ES-I3 (cell line): ENCODE data around the gene ERBB4.
"Not testable (repeated sequence)": the region's sequence is repeated elsewhere in the genome, so short reads cannot be mapped to it uniquely, and the experiment has no call there.

ENCODE experiments used
- H3K36me3 ChIP-seq: 2 replicates; pipeline ENCODE4 v1.6.1; 2013; ENCODE audit warnings: mild to moderate bottlenecking, low read length, control low read depth, moderate library complexity; ENCODE audit not compliant: insufficient read depth
- H3K4me1 ChIP-seq: 2 replicates; pipeline ENCODE4 v1.6.1; 2013; ENCODE audit warnings: mild to moderate bottlenecking, control low read depth, low read length; ENCODE audit not compliant: insufficient read depth
- H3K9ac ChIP-seq: 2 replicates; pipeline ENCODE4 v1.6.1; 2013; ENCODE audit warnings: low read depth, mild to moderate bottlenecking, low read length, moderate library complexity
- H3K9me3 ChIP-seq: 2 replicates; pipeline ENCODE4 v1.6.1; 2013; ENCODE audit warnings: mild to moderate bottlenecking, low read length, moderate library complexity; ENCODE audit not compliant: control insufficient read depth, insufficient read depth

Gene ERBB4

GRCh38 chr2:212249451-212249850 lies 289.2 kb downstream of the ERBB4 start:
- Histone ChIP-seq H3K9me3 (no peaks in the 10 kb centered on the region), H3K9ac (no peak overlapping the region), H3K4me1 (no peaks in the 10 kb centered on the region), H3K36me3 (no peaks in the 10 kb centered on the region)

GRCh38 chr2:212245880-212246279 lies 292.7 kb downstream of the ERBB4 start:
- H3K4me1 ChIP-seq: no peaks in the 10 kb centered on the region
- no peaks in the 10 kb centered on the region for H3K36me3 ChIP-seq

GRCh38 chr2:212242724-212243123 lies 295.9 kb downstream of the ERBB4 start:
- no peaks in the 10 kb centered on the region for H3K36me3 ChIP-seq
- peaks cover 5% of the 10 kb centered on the region; the same call in 1 of the 2 replicates for H3K4me1 ChIP-seq
- H3K9me3 ChIP-seq: no peaks in the 10 kb centered on the region
- no peak overlapping the region for H3K9ac ChIP-seq

More at GRCh38 chr2:212245880-212246279, 292.7 kb downstream of the ERBB4 start:
- no peaks in the 10 kb centered on the region for H3K9me3 ChIP-seq
- H3K9ac ChIP-seq: no peak overlapping the region

GRCh38 chr2:212238152-212238551 lies 300.4 kb downstream of the ERBB4 start:
- H3K4me1 ChIP-seq, H3K36me3 ChIP-seq, H3K9ac ChIP-seq, H3K9me3 ChIP-seq: not testable (repeated sequence)

- H3K9me3 ChIP-seq: no peaks in the 10 kb centered on the region
- peaks cover 5% of the 10 kb centered on the region; the same call in 1 of the 2 replicates for H3K4me1 ChIP-seq
- H3K9ac ChIP-seq: 0 out of 2 replicates have a peak overlapping the region, but pooled peaks have one; percentile 13
- no peaks in the 10 kb centered on the region for H3K36me3 ChIP-seq
These were observed 301.1 kb downstream of the ERBB4 start for GRCh38 chr2:212237350-212238095.

- no peaks in the 10 kb centered on the region for H3K9me3 ChIP-seq
- H3K9ac ChIP-seq: no peak overlapping the region
- no peaks in the 10 kb centered on the region for H3K4me1 ChIP-seq
- H3K36me3 ChIP-seq: no peaks in the 10 kb centered on the region
These were observed 309.8 kb downstream of the ERBB4 start for GRCh38 chr2:212228743-212229171.

- no peaks in the 10 kb centered on the region for H3K36me3 ChIP-seq
- no peaks in the 10 kb centered on the region for H3K9me3 ChIP-seq
- H3K4me1 ChIP-seq: no peaks in the 10 kb centered on the region
- no peak overlapping the region for H3K9ac ChIP-seq
These were observed 310.8 kb downstream of the ERBB4 start for GRCh38 chr2:212227755-212228154.

- no peaks in the 10 kb centered on the region for H3K4me1 ChIP-seq
These were observed 312.5 kb downstream of the ERBB4 start for GRCh38 chr2:212226114-212226513.

GRCh38 chr2:212223696-212224095 lies 314.9 kb downstream of the ERBB4 start:
- no peak overlapping the region for H3K9ac ChIP-seq
- no peaks in the 10 kb centered on the region for H3K9me3 ChIP-seq
- H3K36me3 ChIP-seq: no peaks in the 10 kb centered on the region
- H3K4me1 ChIP-seq: no peaks in the 10 kb centered on the region

More at GRCh38 chr2:212226114-212226513, 312.5 kb downstream of the ERBB4 start:
- Histone ChIP-seq H3K9me3 (no peaks in the 10 kb centered on the region), H3K9ac (no peak overlapping the region), H3K36me3 (no peaks in the 10 kb centered on the region)

- Histone ChIP-seq H3K36me3 (no peaks in the 10 kb centered on the region), H3K4me1 (no peaks in the 10 kb centered on the region), H3K9me3 (no peaks in the 10 kb centered on the region)
These were observed 325.4 kb downstream of the ERBB4 start for GRCh38 chr2:212213191-212213590.

GRCh38 chr2:212208467-212208866 lies 330.1 kb downstream of the ERBB4 start:
- H3K36me3 ChIP-seq: no peaks in the 10 kb centered on the region
- H3K9ac ChIP-seq: no peak overlapping the region
- no peaks in the 10 kb centered on the region for H3K9me3 ChIP-seq
- H3K4me1 ChIP-seq: no peaks in the 10 kb centered on the region

More at GRCh38 chr2:212213191-212213590, 325.4 kb downstream of the ERBB4 start:
- no peak overlapping the region for H3K9ac ChIP-seq

- no peaks in the 10 kb centered on the region for H3K9me3 ChIP-seq
- no peak overlapping the region for H3K9ac ChIP-seq
- no peaks in the 10 kb centered on the region for H3K4me1 ChIP-seq
- H3K36me3 ChIP-seq: no peaks in the 10 kb centered on the region
These were observed 340.8 kb downstream of the ERBB4 start for GRCh38 chr2:212197776-212198175.

- no peaks in the 10 kb centered on the region for H3K4me1 ChIP-seq
- H3K36me3 ChIP-seq: no peaks in the 10 kb centered on the region
- H3K9ac ChIP-seq: no peak overlapping the region
- H3K9me3 ChIP-seq: no peaks in the 10 kb centered on the region
These were observed 343.0 kb downstream of the ERBB4 start for GRCh38 chr2:212195626-212196025.

GRCh38 chr2:212194396-212194795 lies 344.2 kb downstream of the ERBB4 start:
- Histone ChIP-seq H3K9me3 (no peaks in the 10 kb centered on the region), H3K4me1 (no peaks in the 10 kb centered on the region), H3K9ac (no peak overlapping the region), H3K36me3 (no peaks in the 10 kb centered on the region)

GRCh38 chr2:212193803-212194202 lies 344.8 kb downstream of the ERBB4 start:
- no peaks in the 10 kb centered on the region for H3K9me3 ChIP-seq
- no peaks in the 10 kb centered on the region for H3K36me3 ChIP-seq
- H3K9ac ChIP-seq: no peak overlapping the region
- no peaks in the 10 kb centered on the region for H3K4me1 ChIP-seq
